Activated T-helper 1 cell treated with anti-CD3 and anti-CD28 coated beads, Interleukin-12 subunit alpha, Interleukin-12 subunit beta, Interleukin-2, Interleukin-4 antibody, amounts not matched to agents 30 ng/mL and 10 ng/mL and 1 ng/mL, durations not matched to agents 14 hours and 24 hours and 36 hours (primary cell): ENCODE data around the gene PRKRIP1. TPM values are rescaled to one million over a fixed set of nuclear protein-coding genes. Genes with fewer than 3 reads are reported as not detected.

Experiments
- DNase-seq: peaks from one replicate; pipeline ENCODE4 v3.0.0; 2021; ENCODE audit warnings: low spot score
- H3K27ac Mint-ChIP-seq: one replicate; pipeline ENCODE4 v1.8.0; 2021; ENCODE audit warnings: mild to moderate bottlenecking, mixed read lengths
- H3K27me3 Mint-ChIP-seq: one replicate; pipeline ENCODE4 v1.8.0; 2022; ENCODE audit warnings: mild to moderate bottlenecking, moderate library complexity, mixed read lengths; ENCODE audit not compliant: insufficient read depth
- H3K36me3 Mint-ChIP-seq: one replicate; pipeline ENCODE4 v1.8.0; 2021; ENCODE audit warnings: low read depth, mixed read lengths
- H3K4me1 Mint-ChIP-seq: one replicate; pipeline ENCODE4 v1.8.0; 2021; ENCODE audit warnings: low read depth, mixed read lengths
- H3K4me3 Mint-ChIP-seq: one replicate; pipeline ENCODE4 v1.8.0; 2021; ENCODE audit warnings: mild to moderate bottlenecking, moderate library complexity, mixed read lengths
- H3K9me3 Mint-ChIP-seq: one replicate; pipeline ENCODE4 v1.8.0; 2021; ENCODE audit warnings: mixed read lengths
- intact Hi-C: fragments of 100-400 bp; cut with micrococcal nuclease; formaldehyde crosslinking; loops from one replicate; pipeline ENCODE4 v1.15.1; 2024
- total RNA-seq: library from RNA; stranded (reverse); gene quantifications from 2 replicates; pipeline ENCODE4 v1.2.3, GENCODE V29; 2022

Gene PRKRIP1
- total RNA-seq, 1 donor from 2014 or later: 25.7 TPM

- Mint-ChIP-seq H3K4me1 (peaks cover under 1% of the 10 kb centered on the region), H3K27ac (no peak overlapping the region), H3K36me3 (no peaks in the 10 kb centered on the region), H3K9me3 (no peaks in the 10 kb centered on the region), H3K4me3 (no peak overlapping the region), H3K27me3 (no peaks in the 10 kb centered on the region)
- DNase-seq: no peak
- intact Hi-C loops: no loop called here
These were observed 61.3 kb downstream of the PRKRIP1 start for GRCh38 chr7:102457352-102457924.

GRCh38 chr7:102459221-102459844 lies 63.2 kb downstream of the PRKRIP1 start:
- Mint-ChIP-seq H3K27ac (no peak overlapping the region), H3K9me3 (no peaks in the 10 kb centered on the region), H3K27me3 (no peaks in the 10 kb centered on the region), H3K4me1 (peaks cover 14% of the 10 kb centered on the region), H3K4me3 (no peak overlapping the region), H3K36me3 (peaks cover 1% of the 10 kb centered on the region)
- intact Hi-C loops: no loop called here
- no peak for DNase-seq

GRCh38 chr7:102460467-102460866 lies 64.3 kb downstream of the PRKRIP1 start:
- Mint-ChIP-seq H3K27me3 (no peaks in the 10 kb centered on the region), H3K9me3 (no peaks in the 10 kb centered on the region), H3K27ac (no peak overlapping the region), H3K4me1 (peaks cover 14% of the 10 kb centered on the region), H3K36me3 (peaks cover 1% of the 10 kb centered on the region), H3K4me3 (no peak overlapping the region)
- no peak for DNase-seq
- intact Hi-C loops: loop anchor here (5.0 kb wide), 1 partner anchor 173 kb away; the partner anchor contains the start of gene SH2B2

GRCh38 chr7:102463841-102464576 lies 67.8 kb downstream of the PRKRIP1 start:
- Mint-ChIP-seq H3K27me3 (no peaks in the 10 kb centered on the region), H3K27ac (peak overlapping the region; percentile 69), H3K4me3 (peak overlapping the region; percentile 94), H3K4me1 (peaks cover 27% of the 10 kb centered on the region), H3K36me3 (peaks cover 3% of the 10 kb centered on the region), H3K9me3 (no peaks in the 10 kb centered on the region)
- intact Hi-C loops: loop anchor here (1.0 to 5.0 kb wide), 6 partner anchors 30 to 177 kb away; partner anchors contain the start of genes PRKRIP1 and SH2B2
- no peak for DNase-seq

GRCh38 chr7:102464577-102465280 lies 68.6 kb downstream of the PRKRIP1 start, which contains the start of the genes ALKBH4 and LRWD1:
Gene ALKBH4 (minus strand): TSS chr7:102464863. CDS start chr7:102464836, 27 bp downstream.
Gene LRWD1 (plus strand): TSS chr7:102464984. CDS start chr7:102465081, 97 bp downstream.
- Mint-ChIP-seq H3K9me3 (no peaks in the 10 kb centered on the region), H3K27ac (peak within 1 kb of the TSS; percentile 69), H3K4me3 (peak within 1 kb of the TSS; percentile 94), H3K27me3 (no peaks in the 10 kb centered on the region), H3K4me1 (peaks cover 27% of the 10 kb centered on the region), H3K36me3 (peaks cover 3% of the 10 kb centered on the region)
- intact Hi-C loops: loop anchor here (1.0 to 5.0 kb wide), 7 partner anchors 30 to 177 kb away; partner anchors contain the start of genes PRKRIP1 and SH2B2
- DNase-seq: peak; percentile 92

GRCh38 chr7:102466097-102466496 lies 69.9 kb downstream of the PRKRIP1 start:
- Mint-ChIP-seq H3K9me3 (no peaks in the 10 kb centered on the region), H3K27me3 (no peaks in the 10 kb centered on the region), H3K4me1 (peaks cover 27% of the 10 kb centered on the region), H3K36me3 (peaks cover 7% of the 10 kb centered on the region), H3K27ac (no peak overlapping the region), H3K4me3 (peak overlapping the region; percentile 94)
- no peak for DNase-seq
- intact Hi-C loops: no loop called here

GRCh38 chr7:102467581-102468477 lies 71.7 kb downstream of the PRKRIP1 start:
- Mint-ChIP-seq H3K27ac (no peak overlapping the region), H3K4me3 (no peak overlapping the region), H3K27me3 (no peaks in the 10 kb centered on the region), H3K9me3 (no peaks in the 10 kb centered on the region), H3K4me1 (peaks cover 22% of the 10 kb centered on the region), H3K36me3 (peaks cover 8% of the 10 kb centered on the region)
- DNase-seq: no peak
- intact Hi-C loops: no loop called here

- Mint-ChIP-seq H3K4me3 (no peak overlapping the region), H3K36me3 (peaks cover 8% of the 10 kb centered on the region), H3K9me3 (no peaks in the 10 kb centered on the region), H3K4me1 (peaks cover 18% of the 10 kb centered on the region), H3K27me3 (no peaks in the 10 kb centered on the region), H3K27ac (no peak overlapping the region)
- no peak for DNase-seq
- intact Hi-C loops: no loop called here
These were observed 72.6 kb downstream of the PRKRIP1 start for GRCh38 chr7:102468478-102469350.

GRCh38 chr7:102469351-102469971 lies 73.3 kb downstream of the PRKRIP1 start:
- intact Hi-C loops: no loop called here
- Mint-ChIP-seq H3K27ac (no peak overlapping the region), H3K27me3 (no peaks in the 10 kb centered on the region), H3K4me1 (peaks cover 13% of the 10 kb centered on the region), H3K9me3 (no peaks in the 10 kb centered on the region), H3K36me3 (peaks cover 8% of the 10 kb centered on the region), H3K4me3 (no peak overlapping the region)
- no peak for DNase-seq

GRCh38 chr7:102469972-102470825 lies 74.0 kb downstream of the PRKRIP1 start:
- Mint-ChIP-seq H3K4me1 (peaks cover 13% of the 10 kb centered on the region), H3K27ac (no peak overlapping the region), H3K9me3 (no peaks in the 10 kb centered on the region), H3K4me3 (no peak overlapping the region), H3K27me3 (no peaks in the 10 kb centered on the region), H3K36me3 (peaks cover 8% of the 10 kb centered on the region)
- intact Hi-C loops: no loop called here
- no peak for DNase-seq
